ENCODE results near the gene PPM1J.
"Not testable (repeated sequence)": the region's sequence is repeated elsewhere in the genome, so short reads cannot be mapped to it uniquely, and the experiment has no call there.

Gene PPM1J

GRCh38 chr1:112715264-112716053 lies at the start of gene PPM1J:
TSS of gene PPM1J (minus strand) at chr1:112715332. CDS start at chr1:112715301, 31 bp downstream.
- FAIRE-seq: no peak

GRCh38 chr1:112762541-112763500 lies 47.7 kb upstream of the PPM1J start:
- no peak for FAIRE-seq

- FAIRE-seq: no peak
These were observed 46.8 kb upstream of the PPM1J start for GRCh38 chr1:112761714-112762480.

- no peak for FAIRE-seq
These were observed 44.1 kb upstream of the PPM1J start for GRCh38 chr1:112759228-112759627.

GRCh38 chr1:112754116-112754628 lies 39.0 kb upstream of the PPM1J start:
- FAIRE-seq: no peak

- no peak for FAIRE-seq
These were observed 33.3 kb upstream of the PPM1J start for GRCh38 chr1:112748396-112748795.

- no peak for FAIRE-seq
These were observed 29.0 kb upstream of the PPM1J start for GRCh38 chr1:112744009-112744578.

- FAIRE-seq: no peak
These were observed 28.3 kb upstream of the PPM1J start for GRCh38 chr1:112743174-112744008.

- FAIRE-seq: no peak
These were observed 22.4 kb upstream of the PPM1J start for GRCh38 chr1:112737573-112737972.

- no peak for FAIRE-seq
These were observed 20.6 kb upstream of the PPM1J start for GRCh38 chr1:112735752-112736151.

- FAIRE-seq: no peak
These were observed 16.3 kb upstream of the PPM1J start for GRCh38 chr1:112731451-112731850.

- FAIRE-seq: no peak
These were observed 14.8 kb upstream of the PPM1J start for GRCh38 chr1:112729909-112730308.

GRCh38 chr1:112729011-112729410 lies 13.9 kb upstream of the PPM1J start:
- FAIRE-seq: not testable (repeated sequence)

- not testable (repeated sequence) for FAIRE-seq
These were observed 13.3 kb upstream of the PPM1J start for GRCh38 chr1:112728306-112728971.

GRCh38 chr1:112727716-112728115 lies 12.6 kb upstream of the PPM1J start:
- no peak for FAIRE-seq

- not testable (repeated sequence) for FAIRE-seq
These were observed 9.1 kb upstream of the PPM1J start for GRCh38 chr1:112724240-112724639.

- FAIRE-seq: no peak
These were observed 8.3 kb upstream of the PPM1J start for GRCh38 chr1:112723511-112723839.

- no peak for FAIRE-seq
These were observed 7.7 kb upstream of the PPM1J start for GRCh38 chr1:112722601-112723510.

GRCh38 chr1:112721966-112722524 lies 6.9 kb upstream of the PPM1J start:
- no peak for FAIRE-seq
